Endodermal cell (in vitro differentiated cells): ENCODE results near the gene CYBC1. TPM values are rescaled to one million over a fixed set of nuclear protein-coding genes. Genes with fewer than 3 reads are reported as not detected.

Experiments used
- DNase-seq: peaks from one replicate; pipeline ENCODE4 v3.0.0-alpha.2; 2017
- H3K27ac ChIP-seq: 2 replicates; pipeline ENCODE4 v1.5.1; 2013; ENCODE audit warnings: mild to moderate bottlenecking, low read depth, low read length, moderate library complexity
- H3K27me3 ChIP-seq: 2 replicates; pipeline ENCODE4 v1.6.1; 2013; ENCODE audit warnings: mild to moderate bottlenecking, low read length, moderate library complexity; ENCODE audit not compliant: insufficient read depth, control insufficient read depth, poor library complexity, severe bottlenecking
- H3K36me3 ChIP-seq: 2 replicates; pipeline ENCODE4 v1.7.0; 2013; ENCODE audit warnings: mild to moderate bottlenecking, low read length, moderate library complexity; ENCODE audit not compliant: control insufficient read depth, insufficient read depth
- H3K4me1 ChIP-seq: one replicate; pipeline ENCODE4 v1.7.0; 2013; ENCODE audit warnings: low read length; ENCODE audit not compliant: control insufficient read depth, insufficient read depth
- H3K4me3 ChIP-seq: 2 replicates; pipeline ENCODE4 v1.5.1; 2013; ENCODE audit warnings: mild to moderate bottlenecking, low read length, moderate library complexity
- H3K9ac ChIP-seq: 2 replicates; pipeline ENCODE4 v1.6.1; 2013; ENCODE audit warnings: mild to moderate bottlenecking, low read length, moderate library complexity; ENCODE audit not compliant: poor library complexity, severe bottlenecking; ENCODE audit errors: extremely low read depth
- H3K9me3 ChIP-seq: 2 replicates; pipeline ENCODE4 v1.6.1; 2013; ENCODE audit warnings: mild to moderate bottlenecking, low read length, moderate library complexity; ENCODE audit not compliant: control insufficient read depth
- H3K27ac Mint-ChIP-seq: 2 replicates; pipeline ENCODE4 v1.8.0; 2020; ENCODE audit warnings: mixed read lengths
- H3K27me3 Mint-ChIP-seq: 2 replicates; pipeline ENCODE4 v1.8.0; 2021; ENCODE audit warnings: mild to moderate bottlenecking, mixed read lengths; ENCODE audit not compliant: insufficient read depth
- H3K36me3 Mint-ChIP-seq: 2 replicates; pipeline ENCODE4 v1.8.0; 2020; ENCODE audit warnings: low read depth, mixed read lengths
- H3K4me1 Mint-ChIP-seq: 2 replicates; pipeline ENCODE4 v1.8.0; 2020; ENCODE audit warnings: mixed read lengths
- H3K4me3 Mint-ChIP-seq: 2 replicates; pipeline ENCODE4 v1.8.0; 2020; ENCODE audit warnings: mild to moderate bottlenecking, moderate library complexity, mixed read lengths
- H3K9me3 Mint-ChIP-seq: 2 replicates; pipeline ENCODE4 v1.8.0; 2020; ENCODE audit warnings: mild to moderate bottlenecking, mixed read lengths
- CTCF ChIP-seq: fragments of 200-600 bp; sonication (generic); conservative IDR thresholded peaks from 2 replicates; pipeline ENCODE4 v1.5.0; 2021; ENCODE audit warnings: antibody characterized with exemption, mild to moderate bottlenecking
- WGBS, 2 experiments: methylation state at CpG; one replicate each; pipeline versions ENCODE4 v1.1.5 to v1.1.7; 2013; ENCODE audit warnings: missing lambda C conversion rate in 2 of 2, mixed read lengths in 1 of 2; ENCODE audit not compliant: insufficient coverage in 1 of 2, insufficient read length in 1 of 2; 5-methylcytosine and 5-hydroxymethylcytosine counted together
- total RNA-seq, 2 donors: library from RNA; stranded (reverse); fragmentation: NEBNext Ultra II Directional in 1 of 2; extraction: Animal tissue kit (Norgen Biotek cat#: 25700) in 1 of 2; gene quantifications; 2 replicates in 1 of 2; 3 replicates in 1 of 2; pipeline ENCODE4 v1.2.1, GENCODE V29; 2021

Gene CYBC1
- total RNA-seq, 2 donors from 2014 or later, result 71.2 to 88.5 TPM

- no peak overlapping the region for H3K9ac ChIP-seq
- no peaks in the 10 kb centered on the region for H3K27me3 ChIP-seq
- H3K36me3 ChIP-seq, result peaks cover 7% of the 10 kb centered on the region
- Mint-ChIP-seq H3K36me3 (peaks cover 21% of the 10 kb centered on the region), H3K4me1 (no peaks in the 10 kb centered on the region), H3K27me3 (no peaks in the 10 kb centered on the region), H3K4me3 (no peak overlapping the region), H3K27ac (no peak overlapping the region), H3K9me3 (no peaks in the 10 kb centered on the region)
- no peaks in the 10 kb centered on the region for H3K4me1 ChIP-seq
- WGBS, 2 experiments, result 95 to 97% methylated on average over 13 of the region's 13 CpGs
- no peak for TF ChIP-seq CTCF
- peak overlapping the region; percentile 47 for H3K27ac ChIP-seq
- no peak for DNase-seq
- no peak overlapping the region for H3K4me3 ChIP-seq
- no peaks in the 10 kb centered on the region for H3K9me3 ChIP-seq
Measured at GRCh38 chr17:82399041-82399441, 51.5 kb downstream of the CYBC1 start.

DNA sequence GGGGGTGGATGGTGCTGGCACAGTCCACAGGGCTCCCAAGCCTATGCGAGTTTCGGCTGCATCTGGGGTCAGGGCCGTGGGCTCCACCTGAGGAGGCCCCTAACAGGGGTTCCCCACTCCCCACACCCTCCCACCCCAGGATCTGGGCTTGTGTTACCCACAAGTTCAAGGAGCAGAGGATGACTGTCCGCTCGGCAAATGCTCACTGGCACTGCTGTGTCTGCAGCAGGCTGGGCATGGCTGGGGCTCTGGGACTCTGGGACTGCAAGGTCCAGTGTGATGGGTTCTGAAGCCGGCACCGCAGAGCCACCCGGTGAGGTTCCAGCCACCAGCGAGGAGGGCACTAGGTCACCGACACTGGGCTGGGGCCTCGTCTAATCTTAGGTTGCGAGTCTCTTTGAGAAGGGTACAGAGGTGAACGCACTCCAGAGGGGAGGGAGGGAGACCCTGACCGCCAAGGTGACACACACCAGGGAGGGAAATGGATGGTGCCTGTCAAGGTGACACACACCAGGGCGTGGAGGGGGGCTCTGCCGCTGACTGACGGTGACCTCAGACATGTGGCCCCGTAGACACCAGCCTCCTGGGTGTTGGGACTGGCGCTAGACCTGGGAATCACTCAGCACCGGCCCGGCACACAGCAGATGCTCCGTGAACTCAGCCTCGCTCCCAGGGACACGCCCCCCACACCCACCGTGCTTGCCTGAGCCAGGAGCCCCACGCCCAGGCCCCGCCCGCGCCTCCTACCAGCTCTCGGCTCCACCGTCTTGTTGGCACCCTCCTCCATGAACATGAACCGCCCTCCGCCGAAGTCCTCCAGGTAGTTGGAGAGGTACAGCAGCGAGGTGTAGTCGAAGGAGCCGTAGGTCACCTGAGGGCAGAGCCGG lies 52.9 kb downstream of the CYBC1 start:
- H3K27ac Mint-ChIP-seq, result no peak overlapping the region
- no peaks in the 10 kb centered on the region for H3K36me3 ChIP-seq
- no peak overlapping the region for H3K9ac ChIP-seq
- no peak overlapping the region for H3K4me3 ChIP-seq
- H3K9me3 Mint-ChIP-seq, result no peaks in the 10 kb centered on the region
- no peak overlapping the region for H3K4me3 Mint-ChIP-seq
- TF ChIP-seq CTCF, result no peak
- no peaks in the 10 kb centered on the region for H3K4me1 Mint-ChIP-seq
- no peaks in the 10 kb centered on the region for H3K27me3 Mint-ChIP-seq
- DNase-seq, result no peak
- H3K27ac ChIP-seq, result no peak overlapping the region
- no peaks in the 10 kb centered on the region for H3K9me3 ChIP-seq
- H3K27me3 ChIP-seq, result no peaks in the 10 kb centered on the region
- 94 to 95% methylated on average over 28 to 38 of the region's 38 CpGs for WGBS, 2 experiments
- H3K36me3 Mint-ChIP-seq, result peaks cover 22% of the 10 kb centered on the region
- H3K4me1 ChIP-seq, result no peaks in the 10 kb centered on the region

DNA sequence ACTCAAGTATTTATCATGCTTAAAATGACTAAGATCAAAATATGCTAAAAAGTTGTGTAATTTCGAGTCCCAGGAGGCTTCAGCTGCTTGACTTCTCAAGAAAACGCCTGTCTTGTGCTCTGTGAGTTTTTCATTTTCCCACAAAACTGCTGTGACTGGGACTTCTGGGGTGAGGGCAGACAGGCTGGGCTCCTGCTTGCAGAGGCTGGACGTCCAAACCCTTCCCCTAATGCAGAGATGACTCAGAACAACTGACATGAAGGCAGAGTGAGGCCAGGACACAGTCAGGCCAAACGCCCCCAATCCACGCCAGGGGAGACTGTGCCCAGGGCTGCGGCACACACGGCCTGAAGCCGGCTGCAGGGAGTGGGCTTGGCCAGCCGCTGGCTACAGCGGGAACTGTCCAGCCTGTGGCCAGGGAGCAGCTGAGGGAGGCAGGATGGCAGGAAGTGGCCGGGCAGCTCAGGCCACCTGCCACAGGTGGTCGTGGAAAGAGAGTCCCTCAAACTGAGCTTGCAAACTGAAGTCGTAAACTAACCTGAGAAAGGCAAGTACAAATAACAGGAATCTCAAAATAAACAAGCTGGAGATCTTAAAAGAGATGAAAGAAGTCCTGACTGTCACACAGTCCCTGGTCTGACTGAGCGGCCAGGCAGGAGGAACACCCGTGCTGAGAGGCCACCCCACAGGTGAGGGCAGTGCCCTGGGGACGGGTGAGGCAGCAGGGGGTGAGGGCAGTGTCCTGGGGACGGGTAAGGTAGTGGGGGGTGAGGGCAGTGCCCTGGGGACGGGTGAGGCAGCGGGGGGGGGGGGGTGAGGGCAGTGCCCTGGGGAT lies 53.7 kb downstream of the CYBC1 start:
- Mint-ChIP-seq H3K27ac (no peak overlapping the region), H3K36me3 (peaks cover 20% of the 10 kb centered on the region), H3K4me3 (no peak overlapping the region), H3K4me1 (peaks cover 3% of the 10 kb centered on the region), H3K27me3 (no peaks in the 10 kb centered on the region), H3K9me3 (no peaks in the 10 kb centered on the region)
- H3K27ac ChIP-seq, result no peak overlapping the region
- no peaks in the 10 kb centered on the region for H3K9me3 ChIP-seq
- no peak overlapping the region for H3K4me3 ChIP-seq
- no peak for DNase-seq
- H3K9ac ChIP-seq, result no peak overlapping the region
- no peaks in the 10 kb centered on the region for H3K36me3 ChIP-seq
- no peak for TF ChIP-seq CTCF
- no peaks in the 10 kb centered on the region for H3K4me1 ChIP-seq
- WGBS, 2 experiments, result 85 to 92% methylated on average over 11 to 16 of the region's 19 CpGs
- no peaks in the 10 kb centered on the region for H3K27me3 ChIP-seq
